ENCODE results near the gene BIN1.

DNA sequence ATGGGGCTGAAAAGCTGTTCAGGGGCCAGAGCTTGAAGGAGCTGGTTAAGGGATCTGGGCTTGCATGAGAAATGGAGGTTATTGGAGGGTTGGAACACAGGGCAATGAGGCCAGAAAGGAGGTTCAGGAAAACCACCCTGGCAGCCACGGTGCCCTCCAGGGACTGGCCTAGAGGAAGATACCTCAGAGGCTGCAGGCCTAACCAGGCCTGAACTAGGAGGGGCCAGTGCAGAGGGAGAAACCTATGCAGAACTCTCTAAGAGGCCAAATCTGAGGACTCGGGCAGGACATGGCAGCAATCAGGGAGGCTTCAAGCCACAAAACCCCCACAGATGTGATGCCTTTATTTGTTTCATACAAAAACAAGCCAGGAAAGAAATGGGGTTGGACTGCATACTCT is 66.8 kb downstream of the BIN1 start:
- no peak for TF ChIP-seq EZH2phosphoT487 (IDR thresholded peaks at IDR 0.05; ENCODE audit: low read length)
- no peak for TF ChIP-seq EZH2 (optimal IDR thresholded peaks at IDR 0.05; ENCODE audit: low read depth, low read length)
